PC-9 (cell line): ENCODE results near the gene KCNJ11.

Source experiments
- EZH2 ChIP-seq: fragments of 200-600 bp; sonication (generic); IDR thresholded peaks from 2 replicates; pipeline ENCODE4 v1.8.0; 2017; ENCODE audit warnings: antibody characterized with exemption, low read depth
- TF ChIP-seq, protein P1 (sequence below): fragments of 200-600 bp; sonication (generic); conservative IDR thresholded peaks from 2 replicates; pipeline ENCODE4 v1.6.1; 2017; ENCODE audit warnings: mixed run types, antibody characterized with exemption, mild to moderate bottlenecking, moderate library complexity

DNA sequence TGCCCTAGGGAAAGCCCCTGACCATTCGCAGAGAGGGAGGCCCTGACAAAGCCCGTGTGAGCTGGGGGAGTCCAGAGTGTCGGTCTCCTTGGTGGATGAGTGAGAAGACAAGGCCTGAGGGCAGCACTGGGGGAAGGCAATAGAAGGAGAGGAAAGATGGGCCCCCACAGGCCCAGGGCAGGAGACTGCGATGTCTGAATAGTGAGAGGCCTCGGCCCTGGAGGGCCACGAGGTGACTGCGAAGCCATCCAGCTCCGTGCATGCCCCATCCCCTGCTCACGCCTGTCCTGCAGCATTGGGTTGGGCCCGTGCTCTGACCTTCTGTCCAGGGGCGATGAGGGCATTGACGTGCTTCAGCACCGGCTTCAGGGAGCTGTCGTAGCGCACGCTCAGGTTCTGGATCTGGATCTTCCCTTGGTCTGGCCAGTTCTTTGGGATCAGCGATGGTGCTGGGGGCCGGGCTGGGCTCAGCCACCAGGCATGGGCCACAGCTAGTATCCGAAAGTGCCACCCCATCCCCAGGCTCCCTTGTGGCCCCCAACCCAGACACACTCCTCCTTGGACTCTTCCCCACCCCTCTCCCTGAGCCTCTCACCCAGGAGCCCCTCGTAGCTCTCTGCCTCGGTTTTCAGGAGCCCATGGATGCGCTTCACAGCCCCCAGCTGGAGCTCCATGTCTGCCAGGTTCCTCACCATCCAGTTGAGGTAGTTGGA, 8.3 kb upstream of the KCNJ11 start:
- TF ChIP-seq, protein P1, sequence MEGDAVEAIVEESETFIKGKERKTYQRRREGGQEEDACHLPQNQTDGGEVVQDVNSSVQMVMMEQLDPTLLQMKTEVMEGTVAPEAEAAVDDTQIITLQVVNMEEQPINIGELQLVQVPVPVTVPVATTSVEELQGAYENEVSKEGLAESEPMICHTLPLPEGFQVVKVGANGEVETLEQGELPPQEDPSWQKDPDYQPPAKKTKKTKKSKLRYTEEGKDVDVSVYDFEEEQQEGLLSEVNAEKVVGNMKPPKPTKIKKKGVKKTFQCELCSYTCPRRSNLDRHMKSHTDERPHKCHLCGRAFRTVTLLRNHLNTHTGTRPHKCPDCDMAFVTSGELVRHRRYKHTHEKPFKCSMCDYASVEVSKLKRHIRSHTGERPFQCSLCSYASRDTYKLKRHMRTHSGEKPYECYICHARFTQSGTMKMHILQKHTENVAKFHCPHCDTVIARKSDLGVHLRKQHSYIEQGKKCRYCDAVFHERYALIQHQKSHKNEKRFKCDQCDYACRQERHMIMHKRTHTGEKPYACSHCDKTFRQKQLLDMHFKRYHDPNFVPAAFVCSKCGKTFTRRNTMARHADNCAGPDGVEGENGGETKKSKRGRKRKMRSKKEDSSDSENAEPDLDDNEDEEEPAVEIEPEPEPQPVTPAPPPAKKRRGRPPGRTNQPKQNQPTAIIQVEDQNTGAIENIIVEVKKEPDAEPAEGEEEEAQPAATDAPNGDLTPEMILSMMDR: no peak
- no peak for TF ChIP-seq EZH2
